ENCODE measurements around the gene CHRNA5. TPM values are rescaled to one million over a fixed set of nuclear protein-coding genes. Genes with fewer than 3 reads are reported as not detected.

Gene CHRNA5
- polyA plus RNA-seq, 2 of the 4 experiments (the other 2 are of a cell fraction), result 29.8 to 49.6 TPM

- H3K4me1 ChIP-seq, result peaks cover 14% of the 10 kb centered on the region; the same call in 2 of the 3 replicates
- POLR2A ChIA-PET, result no interaction called here
- FAIRE-seq, result no peak
- ATAC-seq, result no peak
- H3K4me3 ChIP-seq, result no peak overlapping the region
- no peak for DNase-seq (ENCODE audit: low read depth in 1 of 2, low spot score in 1 of 2)
- H3K4me2 ChIP-seq, result no peak overlapping the region
- no peaks in the 10 kb centered on the region for H3K9me3 ChIP-seq
- TF ChIP-seq POLR2A (IDR thresholded peaks at IDR 0.05; ENCODE audit: low read length), result 0 out of 2 replicates have a peak, but pooled peaks have one; percentile 4
- no peak for TF ChIP-seq PHF8 (IDR thresholded peaks at IDR 0.05; ENCODE audit: borderline replicate concordance, low read depth)
- TF ChIP-seq RNF2 (IDR thresholded peaks at IDR 0.05; ENCODE audit: borderline replicate concordance, low read depth), result no peak
- H3K27ac ChIP-seq, result no peak overlapping the region
- WGBS (ENCODE audit: missing lambda C conversion rate), result 63% methylated on average over 7 of the region's 7 CpGs
- CTCF ChIA-PET, result interaction anchor here (0.6 to 19.2 kb wide), 9 partner anchors 19 to 692 kb away, joined by 3 to 256 read pairs (median 8); partner anchors contain the start of genes CHRNA5 and CHRNB4
Observed at GRCh38 chr15:78617076-78617475, 51.8 kb downstream of the CHRNA5 start.

DNA sequence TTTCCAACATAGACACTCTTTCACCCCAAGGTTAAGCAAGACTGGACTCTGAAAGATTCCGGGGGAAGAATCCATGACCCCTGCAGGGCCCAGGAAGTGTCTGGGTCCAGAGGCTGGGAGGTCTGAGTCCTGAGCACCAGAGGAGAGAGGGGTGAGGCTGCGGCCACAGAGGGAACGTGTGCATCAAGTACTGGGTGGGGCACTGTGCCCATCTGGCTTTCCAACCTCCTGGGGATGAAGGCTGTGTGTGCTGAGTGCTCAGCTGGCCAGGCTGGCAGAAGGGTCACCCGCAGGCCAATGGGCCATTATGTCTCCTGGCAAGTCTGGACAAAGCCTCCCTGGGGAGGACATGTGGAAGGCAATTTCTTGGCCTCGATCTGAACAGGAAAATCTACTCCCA is 52.2 kb downstream of the CHRNA5 start:
- no peak for FAIRE-seq
- Histone ChIP-seq H3K9me3 (no peaks in the 10 kb centered on the region), H3K27ac (no peak overlapping the region), H3K4me2 (no peak overlapping the region), H3K4me1 (peaks cover 14% of the 10 kb centered on the region; the same call in 2 of the 3 replicates), H3K4me3 (no peak overlapping the region)
- no peak for DNase-seq (ENCODE audit: low read depth in 1 of 2, low spot score in 1 of 2)
- ATAC-seq, result no peak
- ChIA-PET CTCF (interaction anchor here (0.6 to 19.2 kb wide), 17 partner anchors 9 to 692 kb away, joined by 3 to 256 read pairs (median 4); partner anchors contain the start of genes CHRNA5 and CHRNB4), POLR2A (no interaction called here)
- TF ChIP-seq MAX (IDR thresholded peaks at IDR 0.05), result no peak
- no peak for TF ChIP-seq SMC3 (IDR thresholded peaks at IDR 0.05)
- TF ChIP-seq CHD2 (IDR thresholded peaks at IDR 0.05; ENCODE audit: low read length, partially characterized antibody), result no peak
- TF ChIP-seq TP53 (CRISPR knock-in tag; IDR thresholded peaks at IDR 0.05), result no peak
- TF ChIP-seq TFCP2L1 (CRISPR knock-in tag; IDR thresholded peaks at IDR 0.05), result no peak
- TF ChIP-seq ESRRA (IDR thresholded peaks at IDR 0.05; ENCODE audit: borderline replicate concordance, low read length), result no peak
- TF ChIP-seq, protein P1, sequence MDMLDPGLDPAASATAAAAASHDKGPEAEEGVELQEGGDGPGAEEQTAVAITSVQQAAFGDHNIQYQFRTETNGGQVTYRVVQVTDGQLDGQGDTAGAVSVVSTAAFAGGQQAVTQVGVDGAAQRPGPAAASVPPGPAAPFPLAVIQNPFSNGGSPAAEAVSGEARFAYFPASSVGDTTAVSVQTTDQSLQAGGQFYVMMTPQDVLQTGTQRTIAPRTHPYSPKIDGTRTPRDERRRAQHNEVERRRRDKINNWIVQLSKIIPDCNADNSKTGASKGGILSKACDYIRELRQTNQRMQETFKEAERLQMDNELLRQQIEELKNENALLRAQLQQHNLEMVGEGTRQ (IDR thresholded peaks at IDR 0.05), result no peak
- TF ChIP-seq, protein P2, sequence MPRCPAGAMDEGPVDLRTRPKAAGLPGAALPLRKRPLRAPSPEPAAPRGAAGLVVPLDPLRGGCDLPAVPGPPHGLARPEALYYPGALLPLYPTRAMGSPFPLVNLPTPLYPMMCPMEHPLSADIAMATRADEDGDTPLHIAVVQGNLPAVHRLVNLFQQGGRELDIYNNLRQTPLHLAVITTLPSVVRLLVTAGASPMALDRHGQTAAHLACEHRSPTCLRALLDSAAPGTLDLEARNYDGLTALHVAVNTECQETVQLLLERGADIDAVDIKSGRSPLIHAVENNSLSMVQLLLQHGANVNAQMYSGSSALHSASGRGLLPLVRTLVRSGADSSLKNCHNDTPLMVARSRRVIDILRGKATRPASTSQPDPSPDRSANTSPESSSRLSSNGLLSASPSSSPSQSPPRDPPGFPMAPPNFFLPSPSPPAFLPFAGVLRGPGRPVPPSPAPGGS (IDR thresholded peaks at IDR 0.05), result no peak
- no peak for TF ChIP-seq MAZ (IDR thresholded peaks at IDR 0.05; ENCODE audit: borderline replicate concordance, low read depth, low read length)
- TF ChIP-seq RNF2 (IDR thresholded peaks at IDR 0.05; ENCODE audit: borderline replicate concordance, low read depth), result no peak
- no peak for TF ChIP-seq EP300 (IDR thresholded peaks at IDR 0.05)
- TF ChIP-seq, protein P3, sequence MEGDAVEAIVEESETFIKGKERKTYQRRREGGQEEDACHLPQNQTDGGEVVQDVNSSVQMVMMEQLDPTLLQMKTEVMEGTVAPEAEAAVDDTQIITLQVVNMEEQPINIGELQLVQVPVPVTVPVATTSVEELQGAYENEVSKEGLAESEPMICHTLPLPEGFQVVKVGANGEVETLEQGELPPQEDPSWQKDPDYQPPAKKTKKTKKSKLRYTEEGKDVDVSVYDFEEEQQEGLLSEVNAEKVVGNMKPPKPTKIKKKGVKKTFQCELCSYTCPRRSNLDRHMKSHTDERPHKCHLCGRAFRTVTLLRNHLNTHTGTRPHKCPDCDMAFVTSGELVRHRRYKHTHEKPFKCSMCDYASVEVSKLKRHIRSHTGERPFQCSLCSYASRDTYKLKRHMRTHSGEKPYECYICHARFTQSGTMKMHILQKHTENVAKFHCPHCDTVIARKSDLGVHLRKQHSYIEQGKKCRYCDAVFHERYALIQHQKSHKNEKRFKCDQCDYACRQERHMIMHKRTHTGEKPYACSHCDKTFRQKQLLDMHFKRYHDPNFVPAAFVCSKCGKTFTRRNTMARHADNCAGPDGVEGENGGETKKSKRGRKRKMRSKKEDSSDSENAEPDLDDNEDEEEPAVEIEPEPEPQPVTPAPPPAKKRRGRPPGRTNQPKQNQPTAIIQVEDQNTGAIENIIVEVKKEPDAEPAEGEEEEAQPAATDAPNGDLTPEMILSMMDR (IDR thresholded peaks at IDR 0.05), result no peak
- TF ChIP-seq POLR2AphosphoS2 (conservative IDR thresholded peaks at IDR 0.05; ENCODE audit: low read length), result no peak
- TF ChIP-seq FOSB (CRISPR knock-in tag; IDR thresholded peaks at IDR 0.05), result no peak
- WGBS (ENCODE audit: missing lambda C conversion rate), result 43% methylated on average over 5 of the region's 5 CpGs

GRCh38 chr15:78618064-78618463 is 52.7 kb downstream of the CHRNA5 start:
- Histone ChIP-seq H3K4me3 (no peak overlapping the region), H3K27ac (no peak overlapping the region), H3K4me1 (peaks cover 14% of the 10 kb centered on the region; the same call in 2 of the 3 replicates), H3K4me2 (no peak overlapping the region; the same call in 2 of the 3 replicates), H3K9me3 (no peaks in the 10 kb centered on the region)
- no peak for FAIRE-seq
- WGBS (ENCODE audit: missing lambda C conversion rate), result 64% methylated on average over 8 of the region's 8 CpGs
- TF ChIP-seq TP53 (CRISPR knock-in tag; IDR thresholded peaks at IDR 0.05), result no peak
- TF ChIP-seq GATA3 (IDR thresholded peaks at IDR 0.05; ENCODE audit: borderline replicate concordance), result no peak
- no peak for TF ChIP-seq ATOH8 (CRISPR knock-in tag; IDR thresholded peaks at IDR 0.05; ENCODE audit: low read depth)
- TF ChIP-seq MAZ (IDR thresholded peaks at IDR 0.05; ENCODE audit: borderline replicate concordance, low read depth, low read length), result no peak
- no peak for TF ChIP-seq CBX8 (IDR thresholded peaks at IDR 0.05)
- TF ChIP-seq RFX5 (IDR thresholded peaks at IDR 0.05), result no peak
- TF ChIP-seq HMGXB4 (CRISPR knock-in tag; IDR thresholded peaks at IDR 0.05; ENCODE audit: borderline replicate concordance), result no peak
- no peak for TF ChIP-seq TFCP2L1 (CRISPR knock-in tag; IDR thresholded peaks at IDR 0.05)
- no peak for TF ChIP-seq ZSCAN20 (CRISPR knock-in tag; IDR thresholded peaks at IDR 0.05)
- TF ChIP-seq POLR2AphosphoS2 (conservative IDR thresholded peaks at IDR 0.05; ENCODE audit: low read length), result no peak
- TF ChIP-seq JUNB (IDR thresholded peaks at IDR 0.05), result no peak
- TF ChIP-seq, protein P4, sequence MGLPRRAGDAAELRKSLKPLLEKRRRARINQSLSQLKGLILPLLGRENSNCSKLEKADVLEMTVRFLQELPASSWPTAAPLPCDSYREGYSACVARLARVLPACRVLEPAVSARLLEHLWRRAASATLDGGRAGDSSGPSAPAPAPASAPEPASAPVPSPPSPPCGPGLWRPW (IDR thresholded peaks at IDR 0.05), result no peak
- no peak for TF ChIP-seq SMC3 (IDR thresholded peaks at IDR 0.05)
- no peak for TF ChIP-seq NFE2L2 (conservative IDR thresholded peaks at IDR 0.05; ENCODE audit: low read length)
- TF ChIP-seq FOSL2 (IDR thresholded peaks at IDR 0.05), result no peak
- TF ChIP-seq FOSL2 (CRISPR knock-in tag; IDR thresholded peaks at IDR 0.05), result no peak
- no peak for TF ChIP-seq RNF2 (IDR thresholded peaks at IDR 0.05; ENCODE audit: borderline replicate concordance, low read depth)
- no peak for DNase-seq (ENCODE audit: low read depth in 1 of 2, low spot score in 1 of 2)
- ChIA-PET CTCF (interaction anchor here (0.6 to 19.2 kb wide), 21 partner anchors 9 to 314 kb away, joined by 3 to 256 read pairs (median 4); partner anchors contain the start of genes CHRNA5 and CHRNB4), POLR2A (no interaction called here)
- peak in 1 of 2 experiments; percentile 2; a peak in 2 of 6 replicates for ATAC-seq

Measured in A549 (cell line).